K562 (cell line): ENCODE results near the gene EVL. TPM values are rescaled to one million over a fixed set of nuclear protein-coding genes. Genes with fewer than 3 reads are reported as not detected.

Experiments
- GATAD2A ChIP-seq: fragments of 450-650 bp; IDR thresholded peaks from 2 replicates; pipeline ENCODE4 v1.6.1; 2017
- HMGXB4 ChIP-seq: sonication (generic); formaldehyde crosslinking; IDR thresholded peaks from 2 replicates; pipeline ENCODE4 v1.8.1; 2023; ENCODE audit warnings: mild to moderate bottlenecking, missing genetic modification reagents
- NR1H2 ChIP-seq: sonication (generic); formaldehyde crosslinking; IDR thresholded peaks from 2 replicates; pipeline ENCODE4 v1.4.0; 2020; ENCODE audit warnings: mild to moderate bottlenecking, missing genetic modification reagents
- ZNF407 ChIP-seq: fragments of 450-650 bp; IDR thresholded peaks from 2 replicates; pipeline ENCODE4 v1.6.1; 2016; ENCODE audit warnings: low read depth
- polyA plus RNA-seq, 8 experiments: library from polyadenylated mRNA; depleted of rRNA in 4 of 8; stranded (reverse) in 5 of 8; unstranded in 3 of 8; fragments of >200 nt; fragmentation: Nextera tagmentation in 2 of 8; fragmentation: Illumina TruSeq in 1 of 8; extraction: Ambion mirVana in 2 of 8; extraction: Trizol in 1 of 8; gene quantifications; 2 replicates each; pipeline versions ENCODE4 v1.2.1 to v1.2.3, GENCODE V29; 2011 to 2014; ENCODE audit warnings: inconsistent platforms in 1 of 8, missing spikeins in 1 of 8
- total RNA-seq, 7 experiments: library from RNA; depleted of rRNA in 6 of 7; stranded (reverse); fragments of >200 nt in 6 of 7; fragmentation: Illumina TruSeq in 2 of 7; extraction: Trizol in 2 of 7; gene quantifications; 2 replicates each; pipeline versions ENCODE4 v1.2.1 to v1.2.3, GENCODE V29; 2011 to 2021; ENCODE audit warnings: low replicate concordance in 1 of 7

Gene EVL
- total and polyA plus RNA-seq, 9 of the 15 experiments (the other 6 are each of a cell fraction or from before 2014, with no cell fraction given): 2.9 to 43.4 (median 23.9) TPM

DNA sequence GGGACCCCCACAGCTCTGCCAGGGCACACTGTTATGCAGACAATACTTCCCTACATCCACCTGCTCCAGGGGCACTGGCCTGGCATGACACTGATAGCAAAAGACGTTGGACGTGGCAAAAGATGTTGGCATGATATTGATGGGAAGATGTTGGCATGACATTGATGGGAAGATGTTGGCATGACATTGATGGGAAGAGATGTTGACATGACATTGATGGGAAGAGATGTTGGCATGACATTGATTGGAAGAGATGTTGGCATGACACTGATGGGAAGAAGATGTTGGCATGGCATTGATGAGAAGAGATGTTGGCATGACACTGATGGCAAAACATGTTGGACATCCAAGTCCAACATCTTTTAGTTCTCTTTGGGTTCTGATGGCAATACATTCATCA is 105.7 kb downstream of the EVL start (continued):
- TF ChIP-seq ZNF407: no peak
- TF ChIP-seq GATAD2A: no peak
- TF ChIP-seq HMGXB4 (CRISPR knock-in tag): no peak
- TF ChIP-seq NR1H2: no peak
- TF ChIP-seq, all 486 proteins: peak for 0
